ENCODE results near the gene DPRX. TPM values are rescaled to one million over a fixed set of nuclear protein-coding genes. Genes with fewer than 3 reads are reported as not detected.

DPRX gene
- total RNA-seq, 1 donor from 2014 or later, result not detected

DNA sequence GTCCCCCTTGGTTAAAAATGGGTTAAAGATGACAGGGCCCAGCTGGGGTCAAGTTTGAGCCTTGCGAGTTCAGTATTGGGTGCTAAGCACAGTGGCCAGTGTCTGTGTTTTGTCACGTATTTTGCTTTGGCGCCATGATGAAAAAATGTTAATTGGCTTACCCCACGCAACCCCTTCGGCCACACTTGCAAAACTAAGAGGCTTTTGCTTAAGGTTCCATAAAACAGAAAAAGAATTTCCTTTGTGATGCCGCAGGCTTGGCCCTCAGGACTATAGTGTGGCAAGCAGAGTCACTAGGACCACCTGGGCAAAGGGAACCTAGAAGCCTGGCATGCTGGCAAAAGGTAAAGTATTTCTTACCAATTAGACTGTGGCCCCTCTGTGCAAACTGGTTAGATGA is 20.7 kb downstream of the DPRX start:
- no peak overlapping the region for H3K4me3 Mint-ChIP-seq (ENCODE audit: unreplicated experiment)
- H3K27me3 Mint-ChIP-seq (ENCODE audit: unreplicated experiment), result no peaks in the 10 kb centered on the region
- no peaks in the 10 kb centered on the region for H3K4me1 Mint-ChIP-seq (ENCODE audit: unreplicated experiment)
- no peak for DNase-seq (ENCODE audit: extremely low spot score, unreplicated experiment)
- TF ChIP-seq, protein P1, sequence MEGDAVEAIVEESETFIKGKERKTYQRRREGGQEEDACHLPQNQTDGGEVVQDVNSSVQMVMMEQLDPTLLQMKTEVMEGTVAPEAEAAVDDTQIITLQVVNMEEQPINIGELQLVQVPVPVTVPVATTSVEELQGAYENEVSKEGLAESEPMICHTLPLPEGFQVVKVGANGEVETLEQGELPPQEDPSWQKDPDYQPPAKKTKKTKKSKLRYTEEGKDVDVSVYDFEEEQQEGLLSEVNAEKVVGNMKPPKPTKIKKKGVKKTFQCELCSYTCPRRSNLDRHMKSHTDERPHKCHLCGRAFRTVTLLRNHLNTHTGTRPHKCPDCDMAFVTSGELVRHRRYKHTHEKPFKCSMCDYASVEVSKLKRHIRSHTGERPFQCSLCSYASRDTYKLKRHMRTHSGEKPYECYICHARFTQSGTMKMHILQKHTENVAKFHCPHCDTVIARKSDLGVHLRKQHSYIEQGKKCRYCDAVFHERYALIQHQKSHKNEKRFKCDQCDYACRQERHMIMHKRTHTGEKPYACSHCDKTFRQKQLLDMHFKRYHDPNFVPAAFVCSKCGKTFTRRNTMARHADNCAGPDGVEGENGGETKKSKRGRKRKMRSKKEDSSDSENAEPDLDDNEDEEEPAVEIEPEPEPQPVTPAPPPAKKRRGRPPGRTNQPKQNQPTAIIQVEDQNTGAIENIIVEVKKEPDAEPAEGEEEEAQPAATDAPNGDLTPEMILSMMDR (IDR thresholded peaks at IDR 0.05), result no peak
- peaks cover 1% of the 10 kb centered on the region for H3K36me3 Mint-ChIP-seq (ENCODE audit: unreplicated experiment)
- no peak overlapping the region for H3K27ac Mint-ChIP-seq (ENCODE audit: unreplicated experiment)
- H3K9me3 Mint-ChIP-seq (ENCODE audit: unreplicated experiment), result peaks cover 24% of the 10 kb centered on the region

DNA sequence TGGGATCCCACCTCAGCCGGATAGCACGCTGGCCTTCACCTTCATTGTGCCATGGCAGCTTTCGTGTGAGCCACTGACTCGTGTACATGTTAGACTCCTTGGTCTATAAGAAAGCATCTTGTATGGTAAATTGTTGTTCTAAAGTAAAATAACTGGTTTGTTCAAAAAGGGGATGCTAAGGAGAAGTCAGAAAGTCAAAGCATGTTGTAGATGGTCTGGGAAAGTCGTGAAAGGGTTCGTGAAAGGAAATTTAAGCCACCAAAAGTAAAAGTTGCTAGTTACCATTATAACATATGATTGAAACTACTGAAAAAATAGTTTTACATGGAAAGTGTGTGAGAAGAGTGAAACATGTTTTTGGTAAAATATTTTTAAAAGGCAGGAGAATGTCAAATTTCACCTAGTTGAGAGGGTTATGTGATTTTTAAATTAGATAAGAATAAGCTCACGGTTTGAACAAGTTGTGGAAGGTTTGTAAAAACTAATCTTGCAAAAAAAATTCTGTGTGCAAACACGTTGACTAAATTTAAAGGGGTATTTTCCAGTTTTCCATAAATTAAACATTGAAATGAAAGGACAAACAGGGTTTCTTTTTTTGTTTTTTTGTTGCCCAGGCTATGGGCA is 23.4 kb downstream of the DPRX start:
- no peak overlapping the region for H3K4me3 Mint-ChIP-seq (ENCODE audit: unreplicated experiment)
- H3K27ac Mint-ChIP-seq (ENCODE audit: unreplicated experiment), result no peak overlapping the region
- no peaks in the 10 kb centered on the region for H3K4me1 Mint-ChIP-seq (ENCODE audit: unreplicated experiment)
- peaks cover 31% of the 10 kb centered on the region for H3K9me3 Mint-ChIP-seq (ENCODE audit: unreplicated experiment)
- H3K27me3 Mint-ChIP-seq (ENCODE audit: unreplicated experiment), result no peaks in the 10 kb centered on the region
- TF ChIP-seq, protein P1 (IDR thresholded peaks at IDR 0.05), result no peak
- no peak for DNase-seq (ENCODE audit: extremely low spot score, unreplicated experiment)
- H3K36me3 Mint-ChIP-seq (ENCODE audit: unreplicated experiment), result no peaks in the 10 kb centered on the region

DNA sequence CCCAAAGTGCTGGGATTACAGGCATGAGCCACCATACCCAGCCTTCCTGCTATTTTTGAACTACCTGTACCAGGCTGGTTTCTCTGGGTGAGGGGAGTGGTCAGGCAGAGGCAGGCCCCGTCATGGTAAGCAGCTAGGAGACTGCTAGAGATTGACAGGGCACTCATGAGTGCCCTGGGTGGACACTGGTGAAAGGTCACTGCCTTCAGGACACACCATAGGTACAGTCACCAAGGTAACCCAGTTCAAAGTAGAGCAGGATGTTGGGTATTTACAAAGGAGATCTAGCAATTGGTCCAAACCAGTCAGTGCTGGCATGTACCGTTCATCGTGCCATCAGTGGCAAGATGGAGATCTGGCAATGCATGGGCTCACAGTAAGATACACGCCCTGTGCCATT is 25.5 kb downstream of the DPRX start:
- TF ChIP-seq, protein P1 (IDR thresholded peaks at IDR 0.05), result no peak
- no peak for DNase-seq (ENCODE audit: extremely low spot score, unreplicated experiment)
- no peaks in the 10 kb centered on the region for H3K36me3 Mint-ChIP-seq (ENCODE audit: unreplicated experiment)
- H3K9me3 Mint-ChIP-seq (ENCODE audit: unreplicated experiment), result peaks cover 43% of the 10 kb centered on the region
- H3K4me3 Mint-ChIP-seq (ENCODE audit: unreplicated experiment), result no peak overlapping the region
- no peaks in the 10 kb centered on the region for H3K27me3 Mint-ChIP-seq (ENCODE audit: unreplicated experiment)
- H3K4me1 Mint-ChIP-seq (ENCODE audit: unreplicated experiment), result no peaks in the 10 kb centered on the region
- no peak overlapping the region for H3K27ac Mint-ChIP-seq (ENCODE audit: unreplicated experiment)

DNA sequence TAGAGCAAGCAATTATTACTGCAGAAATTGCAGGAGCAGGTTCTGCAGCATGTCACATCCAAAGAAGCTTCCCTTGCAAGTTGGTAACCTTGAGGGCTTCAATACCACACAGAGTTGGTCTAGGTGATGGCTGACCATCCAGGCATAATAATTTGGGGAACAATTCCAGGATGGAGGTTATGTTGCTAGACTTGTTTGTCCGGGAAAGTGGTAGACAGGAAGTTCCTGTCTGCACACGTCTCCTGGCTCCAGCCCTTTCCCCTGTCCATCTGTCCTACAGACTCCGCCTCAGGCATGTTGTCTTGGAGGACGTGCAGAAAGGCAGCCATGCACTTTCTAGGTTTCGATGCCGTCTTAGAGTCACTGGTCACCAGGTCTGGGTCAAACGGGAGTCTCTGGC is 26.0 kb downstream of the DPRX start:
- Mint-ChIP-seq H3K27me3 (ENCODE audit: unreplicated experiment) (no peaks in the 10 kb centered on the region), H3K9me3 (ENCODE audit: unreplicated experiment) (peaks cover 42% of the 10 kb centered on the region), H3K36me3 (ENCODE audit: unreplicated experiment) (no peaks in the 10 kb centered on the region), H3K27ac (ENCODE audit: unreplicated experiment) (no peak overlapping the region), H3K4me3 (ENCODE audit: unreplicated experiment) (no peak overlapping the region), H3K4me1 (ENCODE audit: unreplicated experiment) (no peaks in the 10 kb centered on the region)
- no peak for DNase-seq (ENCODE audit: extremely low spot score, unreplicated experiment)
- TF ChIP-seq, protein P1 (IDR thresholded peaks at IDR 0.05), result no peak

DNA sequence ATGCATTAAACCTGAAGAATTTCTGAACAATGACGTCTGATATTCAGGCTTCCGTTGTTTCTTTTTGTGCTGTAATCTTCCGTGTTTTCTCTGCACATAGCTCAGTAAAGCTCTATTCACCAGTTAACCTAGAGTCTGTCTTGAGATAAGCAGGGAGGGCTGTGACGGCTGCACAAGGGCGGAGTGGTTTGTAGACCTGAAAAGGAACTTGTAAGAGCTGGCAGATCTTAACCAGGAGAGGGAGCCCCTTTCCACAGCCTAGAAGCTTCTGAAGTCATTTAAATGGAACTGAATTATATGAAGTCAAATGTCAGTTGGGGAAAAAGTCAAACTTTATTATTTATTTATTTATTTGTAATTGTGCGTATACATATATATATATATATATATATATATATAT is 27.5 kb downstream of the DPRX start:
- no peaks in the 10 kb centered on the region for H3K27me3 Mint-ChIP-seq (ENCODE audit: unreplicated experiment)
- no peak overlapping the region for H3K27ac Mint-ChIP-seq (ENCODE audit: unreplicated experiment)
- TF ChIP-seq, protein P1 (IDR thresholded peaks at IDR 0.05), result no peak
- no peak overlapping the region for H3K4me3 Mint-ChIP-seq (ENCODE audit: unreplicated experiment)
- H3K4me1 Mint-ChIP-seq (ENCODE audit: unreplicated experiment), result no peaks in the 10 kb centered on the region
- H3K36me3 Mint-ChIP-seq (ENCODE audit: unreplicated experiment), result no peaks in the 10 kb centered on the region
- H3K9me3 Mint-ChIP-seq (ENCODE audit: unreplicated experiment), result peaks cover 48% of the 10 kb centered on the region
- DNase-seq (ENCODE audit: extremely low spot score, unreplicated experiment), result no peak
